HepG2 (cell line): Measurements from ENCODE around the gene OPRL1. TPM values are rescaled to one million over a fixed set of nuclear protein-coding genes. Genes with fewer than 3 reads are reported as not detected.
A peak's percentile ranks its signal among the peaks of the same experiment; 100 is the strongest.

Source experiments
- FOXP1 ChIP-seq, 2 experiments: fragments of 450-650 bp in 1 of 2; IDR thresholded peaks; 2 replicates each; pipeline ENCODE4 v1.6.1; 2017 to 2018; ENCODE audit warnings: antibody characterized with exemption in 1 of 2
- GATA4 ChIP-seq: sonication (generic); IDR thresholded peaks from 2 replicates; pipeline ENCODE4 v1.6.1; 2016; ENCODE audit warnings: antibody characterized with exemption, low read depth, borderline replicate concordance
- HNRNPL ChIP-seq: fragments of 200-400 bp; formaldehyde crosslinking; IDR thresholded peaks from 2 replicates; pipeline ENCODE4 v1.6.1; 2017; ENCODE audit warnings: mild to moderate bottlenecking, low read depth, low read length
- KDM4B ChIP-seq: sonication (generic); formaldehyde crosslinking; IDR thresholded peaks from 2 replicates; pipeline ENCODE4 v1.4.0; 2020; ENCODE audit warnings: missing genetic modification reagents
- MLLT10 ChIP-seq: sonication (generic); formaldehyde crosslinking; IDR thresholded peaks from 2 replicates; pipeline ENCODE4 v1.4.0; 2020; ENCODE audit warnings: missing genetic modification reagents
- NFIC ChIP-seq: IDR thresholded peaks from 2 replicates; pipeline ENCODE4 v1.6.1; 2012; ENCODE audit warnings: mild to moderate bottlenecking, low read length, inconsistent platforms
- ZBED4 ChIP-seq: sonication (generic); formaldehyde crosslinking; IDR thresholded peaks from 2 replicates; pipeline ENCODE4 v1.4.0; 2020; ENCODE audit warnings: missing genetic modification reagents, borderline replicate concordance
- ZNF562 ChIP-seq: sonication (generic); formaldehyde crosslinking; IDR thresholded peaks from 2 replicates; pipeline ENCODE4 v1.8.0; 2022; ENCODE audit warnings: missing genetic modification reagents, borderline replicate concordance
- ZNF780A ChIP-seq: sonication (generic); formaldehyde crosslinking; IDR thresholded peaks from 2 replicates; pipeline ENCODE4 v1.8.0; 2022; ENCODE audit warnings: mild to moderate bottlenecking, missing genetic modification reagents, moderate library complexity
- ZNF83 ChIP-seq: sonication (generic); formaldehyde crosslinking; IDR thresholded peaks from 2 replicates; pipeline ENCODE4 v1.4.0; 2020; ENCODE audit warnings: missing genetic modification reagents, mild to moderate bottlenecking, borderline replicate concordance
- polyA plus RNA-seq, 8 experiments: library from polyadenylated mRNA; depleted of rRNA in 3 of 8; stranded (reverse) in 7 of 8; unstranded in 1 of 8; fragments of >200 nt; fragmentation: Illumina TruSeq in 4 of 8; extraction: Trizol in 4 of 8; gene quantifications; 2 replicates each; pipeline versions ENCODE4 v1.2.1 to v1.2.3, GENCODE V29; 2011 to 2016; ENCODE audit warnings: low read depth in 4 of 8, missing spikeins in 1 of 8, mixed read lengths in 1 of 8; ENCODE audit not compliant: insufficient read depth in 1 of 8
- total RNA-seq, 5 experiments: library from RNA; depleted of rRNA; stranded (reverse); fragments of >200 nt; fragmentation: Illumina TruSeq; extraction: Trizol; gene quantifications; 2 replicates each; pipeline ENCODE4 v1.2.3, GENCODE V29; 2016; ENCODE audit warnings: low read depth in 1 of 5
- TF ChIP-seq, protein P1 (sequence below): sonication (generic); formaldehyde crosslinking; IDR thresholded peaks from 2 replicates; pipeline ENCODE4 v1.4.0; 2020; ENCODE audit warnings: missing genetic modification reagents
- TF ChIP-seq, protein P2 (sequence below): sonication (generic); formaldehyde crosslinking; IDR thresholded peaks from 2 replicates; pipeline ENCODE4 v1.4.0; 2020; ENCODE audit warnings: missing genetic modification reagents
- TF ChIP-seq, protein P3 (sequence below), 2 experiments: sonication (generic) in 1 of 2; formaldehyde crosslinking in 1 of 2; IDR thresholded peaks; 2 replicates each; pipeline versions ENCODE4 v1.4.0 to v1.6.1; 2018 to 2020; ENCODE audit warnings: missing genetic modification reagents in 2 of 2, borderline replicate concordance in 1 of 2, low read depth in 1 of 2, mild to moderate bottlenecking in 1 of 2, missing biosample characterization in 1 of 2
- TF ChIP-seq, protein P4 (sequence below): sonication (generic); formaldehyde crosslinking; IDR thresholded peaks from 2 replicates; pipeline ENCODE4 v1.5.0; 2020; ENCODE audit warnings: mild to moderate bottlenecking, low read depth, missing genetic modification reagents, borderline replicate concordance

OPRL1 gene
- total and polyA plus RNA-seq, 2 of the 13 experiments (the other 11 are each of a cell fraction or from before 2014, with no cell fraction given), result 0.35 to 0.71 TPM

DNA sequence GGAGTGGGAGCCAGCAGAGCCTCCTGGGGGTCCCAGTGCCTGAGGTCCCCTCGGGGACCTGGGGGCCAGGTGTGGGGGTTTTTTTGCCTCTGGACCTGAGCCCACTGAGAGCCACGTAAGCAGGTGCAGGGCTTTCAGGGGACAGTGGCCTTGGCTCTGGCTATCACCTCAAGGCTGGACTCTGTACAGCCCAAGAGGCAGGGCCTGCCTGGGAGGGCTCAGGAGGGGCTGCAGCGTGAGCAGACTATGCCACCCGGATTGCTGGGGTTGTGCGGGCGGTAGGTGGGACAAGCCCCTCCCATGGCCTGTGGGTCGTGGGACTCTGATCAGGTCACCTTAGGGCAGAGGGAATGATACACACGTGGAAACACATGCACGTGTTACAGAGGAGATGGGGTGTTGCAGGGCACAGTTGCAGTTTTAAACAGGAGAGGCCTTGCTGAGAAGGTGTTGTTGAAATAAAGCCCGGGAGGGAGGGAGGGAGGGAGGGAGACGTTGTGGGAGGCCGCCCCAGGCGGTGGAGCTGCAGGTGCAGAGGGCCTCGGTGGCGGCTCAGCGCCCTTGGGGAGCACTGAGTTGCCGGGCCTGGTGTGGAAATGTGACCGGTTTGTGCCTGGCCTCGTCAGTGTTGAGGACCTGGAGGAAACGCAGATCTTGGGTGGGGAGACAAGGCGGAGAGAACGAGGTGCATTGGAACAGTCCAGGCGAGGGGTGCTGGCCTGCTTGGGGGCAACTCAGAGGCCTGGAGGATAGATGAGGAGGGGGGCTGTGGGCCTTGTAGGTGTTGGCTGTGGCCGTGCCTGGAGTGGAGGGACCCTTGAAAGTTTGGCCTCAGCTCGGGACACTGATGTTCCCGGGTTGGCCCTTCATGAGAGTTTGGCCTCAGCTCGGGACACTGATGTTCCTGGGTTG, 14.6 kb upstream of the OPRL1 start (continued):
- TF ChIP-seq HNRNPL (no peak), KDM4B (CRISPR knock-in tag) (no peak), ZBED4 (CRISPR knock-in tag) (no peak), ZNF83 (CRISPR knock-in tag) (no peak), ZNF780A (no peak), FOXP1 (IDR thresholded peaks at IDR 0.05) (no peak), FOXP1 (CRISPR knock-in tag; IDR thresholded peaks at IDR 0.05) (no peak), ZNF562 (CRISPR knock-in tag) (no peak), MLLT10 (no peak), GATA4 (0 out of 2 replicates have a peak, but pooled peaks have one; percentile 21), NFIC (no peak)
- TF ChIP-seq, protein P1, sequence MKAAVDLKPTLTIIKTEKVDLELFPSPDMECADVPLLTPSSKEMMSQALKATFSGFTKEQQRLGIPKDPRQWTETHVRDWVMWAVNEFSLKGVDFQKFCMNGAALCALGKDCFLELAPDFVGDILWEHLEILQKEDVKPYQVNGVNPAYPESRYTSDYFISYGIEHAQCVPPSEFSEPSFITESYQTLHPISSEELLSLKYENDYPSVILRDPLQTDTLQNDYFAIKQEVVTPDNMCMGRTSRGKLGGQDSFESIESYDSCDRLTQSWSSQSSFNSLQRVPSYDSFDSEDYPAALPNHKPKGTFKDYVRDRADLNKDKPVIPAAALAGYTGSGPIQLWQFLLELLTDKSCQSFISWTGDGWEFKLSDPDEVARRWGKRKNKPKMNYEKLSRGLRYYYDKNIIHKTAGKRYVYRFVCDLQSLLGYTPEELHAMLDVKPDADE (CRISPR knock-in tag), result no peak
- TF ChIP-seq, protein P2, sequence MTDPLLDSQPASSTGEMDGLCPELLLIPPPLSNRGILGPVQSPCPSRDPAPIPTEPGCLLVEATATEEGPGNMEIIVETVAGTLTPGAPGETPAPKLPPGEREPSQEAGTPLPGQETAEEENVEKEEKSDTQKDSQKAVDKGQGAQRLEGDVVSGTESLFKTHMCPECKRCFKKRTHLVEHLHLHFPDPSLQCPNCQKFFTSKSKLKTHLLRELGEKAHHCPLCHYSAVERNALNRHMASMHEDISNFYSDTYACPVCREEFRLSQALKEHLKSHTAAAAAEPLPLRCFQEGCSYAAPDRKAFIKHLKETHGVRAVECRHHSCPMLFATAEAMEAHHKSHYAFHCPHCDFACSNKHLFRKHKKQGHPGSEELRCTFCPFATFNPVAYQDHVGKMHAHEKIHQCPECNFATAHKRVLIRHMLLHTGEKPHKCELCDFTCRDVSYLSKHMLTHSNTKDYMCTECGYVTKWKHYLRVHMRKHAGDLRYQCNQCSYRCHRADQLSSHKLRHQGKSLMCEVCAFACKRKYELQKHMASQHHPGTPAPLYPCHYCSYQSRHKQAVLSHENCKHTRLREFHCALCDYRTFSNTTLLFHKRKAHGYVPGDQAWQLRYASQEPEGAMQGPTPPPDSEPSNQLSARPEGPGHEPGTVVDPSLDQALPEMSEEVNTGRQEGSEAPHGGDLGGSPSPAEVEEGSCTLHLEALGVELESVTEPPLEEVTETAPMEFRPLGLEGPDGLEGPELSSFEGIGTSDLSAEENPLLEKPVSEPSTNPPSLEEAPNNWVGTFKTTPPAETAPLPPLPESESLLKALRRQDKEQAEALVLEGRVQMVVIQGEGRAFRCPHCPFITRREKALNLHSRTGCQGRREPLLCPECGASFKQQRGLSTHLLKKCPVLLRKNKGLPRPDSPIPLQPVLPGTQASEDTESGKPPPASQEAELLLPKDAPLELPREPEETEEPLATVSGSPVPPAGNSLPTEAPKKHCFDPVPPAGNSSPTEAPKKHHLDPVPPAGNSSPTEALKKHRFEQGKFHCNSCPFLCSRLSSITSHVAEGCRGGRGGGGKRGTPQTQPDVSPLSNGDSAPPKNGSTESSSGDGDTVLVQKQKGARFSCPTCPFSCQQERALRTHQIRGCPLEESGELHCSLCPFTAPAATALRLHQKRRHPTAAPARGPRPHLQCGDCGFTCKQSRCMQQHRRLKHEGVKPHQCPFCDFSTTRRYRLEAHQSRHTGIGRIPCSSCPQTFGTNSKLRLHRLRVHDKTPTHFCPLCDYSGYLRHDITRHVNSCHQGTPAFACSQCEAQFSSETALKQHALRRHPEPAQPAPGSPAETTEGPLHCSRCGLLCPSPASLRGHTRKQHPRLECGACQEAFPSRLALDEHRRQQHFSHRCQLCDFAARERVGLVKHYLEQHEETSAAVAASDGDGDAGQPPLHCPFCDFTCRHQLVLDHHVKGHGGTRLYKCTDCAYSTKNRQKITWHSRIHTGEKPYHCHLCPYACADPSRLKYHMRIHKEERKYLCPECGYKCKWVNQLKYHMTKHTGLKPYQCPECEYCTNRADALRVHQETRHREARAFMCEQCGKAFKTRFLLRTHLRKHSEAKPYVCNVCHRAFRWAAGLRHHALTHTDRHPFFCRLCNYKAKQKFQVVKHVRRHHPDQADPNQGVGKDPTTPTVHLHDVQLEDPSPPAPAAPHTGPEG (CRISPR knock-in tag), result no peak
- TF ChIP-seq, protein P3, sequence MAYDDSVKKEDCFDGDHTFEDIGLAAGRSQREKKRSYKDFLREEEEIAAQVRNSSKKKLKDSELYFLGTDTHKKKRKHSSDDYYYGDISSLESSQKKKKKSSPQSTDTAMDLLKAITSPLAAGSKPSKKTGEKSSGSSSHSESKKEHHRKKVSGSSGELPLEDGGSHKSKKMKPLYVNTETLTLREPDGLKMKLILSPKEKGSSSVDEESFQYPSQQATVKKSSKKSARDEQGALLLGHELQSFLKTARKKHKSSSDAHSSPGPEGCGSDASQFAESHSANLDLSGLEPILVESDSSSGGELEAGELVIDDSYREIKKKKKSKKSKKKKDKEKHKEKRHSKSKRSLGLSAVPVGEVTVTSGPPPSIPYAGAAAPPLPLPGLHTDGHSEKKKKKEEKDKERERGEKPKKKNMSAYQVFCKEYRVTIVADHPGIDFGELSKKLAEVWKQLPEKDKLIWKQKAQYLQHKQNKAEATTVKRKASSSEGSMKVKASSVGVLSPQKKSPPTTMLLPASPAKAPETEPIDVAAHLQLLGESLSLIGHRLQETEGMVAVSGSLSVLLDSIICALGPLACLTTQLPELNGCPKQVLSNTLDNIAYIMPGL (CRISPR knock-in tag; IDR thresholded peaks at IDR 0.05; ENCODE audit: borderline replicate concordance in 1 of 2, low read depth in 1 of 2), result peak; percentile 40 to 57; a peak in 1 of 4 replicates
- TF ChIP-seq, protein P4, sequence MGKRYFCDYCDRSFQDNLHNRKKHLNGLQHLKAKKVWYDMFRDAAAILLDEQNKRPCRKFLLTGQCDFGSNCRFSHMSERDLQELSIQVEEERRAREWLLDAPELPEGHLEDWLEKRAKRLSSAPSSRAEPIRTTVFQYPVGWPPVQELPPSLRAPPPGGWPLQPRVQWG, result no peak
